ACC112 (cell line): ENCODE measurements around the gene PTGIS.
A peak's percentile ranks its signal among the peaks of the same experiment; 100 is the strongest.

Experiments used
- H2AFZ ChIP-seq: fragments of 200-600 bp; sonication (generic); one replicate; pipeline ENCODE4 v1.6.0; 2017; ENCODE audit warnings: antibody characterized with exemption, low read length; ENCODE audit not compliant: unreplicated experiment
- H3K27ac ChIP-seq: fragments of 200-600 bp; sonication (generic); 2 replicates; pipeline ENCODE4 v1.5.1; 2014; ENCODE audit warnings: low read depth, mild to moderate bottlenecking, antibody characterized with exemption, low read length, moderate library complexity
- H3K27me3 ChIP-seq: fragments of 200-600 bp; sonication (generic); 2 replicates; pipeline ENCODE4 v1.6.1; 2014; ENCODE audit warnings: mild to moderate bottlenecking, antibody characterized with exemption, low read length, moderate library complexity, mixed read lengths; ENCODE audit not compliant: insufficient read depth
- H3K36me3 ChIP-seq: fragments of 200-600 bp; sonication (generic); 2 replicates; pipeline ENCODE4 v1.6.1; 2016; ENCODE audit warnings: mild to moderate bottlenecking, antibody characterized with exemption, low read length, moderate library complexity, mixed read lengths; ENCODE audit not compliant: insufficient read depth
- H3K4me1 ChIP-seq: fragments of 200-600 bp; sonication (generic); one replicate; pipeline ENCODE4 v1.6.1; 2016; ENCODE audit warnings: low read length, mixed read lengths; ENCODE audit not compliant: insufficient read depth, unreplicated experiment, control insufficient read depth
- H3K4me3 ChIP-seq: fragments of 200-600 bp; sonication (generic); 2 replicates; pipeline ENCODE4 v1.5.1; 2014; ENCODE audit warnings: mild to moderate bottlenecking, low read depth, low read length
- H3K79me2 ChIP-seq: fragments of 200-600 bp; sonication (generic); one replicate; pipeline ENCODE4 v1.6.0; 2016; ENCODE audit warnings: low read length; ENCODE audit not compliant: control insufficient read depth, unreplicated experiment, insufficient read depth

The PTGIS gene

GRCh38 chr20:49608752-49609670 lies 41.1 kb upstream of the PTGIS start:
- Histone ChIP-seq H3K27ac (no peak overlapping the region), H3K36me3 (no peaks in the 10 kb centered on the region), H3K4me1 (peaks cover 11% of the 10 kb centered on the region), H2AFZ (no peak overlapping the region), H3K27me3 (no peaks in the 10 kb centered on the region), H3K79me2 (no peaks in the 10 kb centered on the region), H3K4me3 (no peak overlapping the region)

- H3K79me2 ChIP-seq: no peaks in the 10 kb centered on the region
- H3K4me1 ChIP-seq: peaks cover 11% of the 10 kb centered on the region
- H3K27ac ChIP-seq: no peak overlapping the region
- H3K36me3 ChIP-seq: no peaks in the 10 kb centered on the region
- H3K4me3 ChIP-seq: no peak overlapping the region
- H3K27me3 ChIP-seq: no peaks in the 10 kb centered on the region
- H2AFZ ChIP-seq: no peak overlapping the region
These were observed 39.6 kb upstream of the PTGIS start for GRCh38 chr20:49607568-49607967.

DNA sequence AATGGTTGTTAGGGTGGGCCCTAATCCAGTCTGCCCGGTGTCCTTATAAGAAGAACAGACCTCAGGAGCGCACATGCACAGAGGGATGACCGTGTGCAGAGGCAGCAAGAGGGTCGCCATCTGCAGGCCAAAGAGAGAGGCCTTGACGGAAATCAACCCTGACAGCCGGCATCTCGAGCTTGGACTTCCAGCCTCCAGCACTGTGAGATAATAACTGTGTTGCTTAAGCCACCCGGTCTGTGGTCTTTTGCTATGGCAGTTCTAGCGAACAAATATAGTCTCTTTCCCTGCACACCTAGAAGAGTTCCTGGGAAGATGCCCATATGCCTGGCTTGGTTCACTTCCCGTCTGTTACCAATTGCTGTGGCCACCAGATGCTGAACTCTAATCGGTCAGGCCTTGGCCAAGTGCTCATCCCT lies 35.3 kb upstream of the PTGIS start:
- no peaks in the 10 kb centered on the region for H3K36me3 ChIP-seq
- H3K4me3 ChIP-seq: no peak overlapping the region
- no peaks in the 10 kb centered on the region for H3K79me2 ChIP-seq
- no peak overlapping the region for H3K27ac ChIP-seq
- H3K27me3 ChIP-seq: no peaks in the 10 kb centered on the region
- H2AFZ ChIP-seq: no peak overlapping the region
- peaks cover 11% of the 10 kb centered on the region for H3K4me1 ChIP-seq

DNA sequence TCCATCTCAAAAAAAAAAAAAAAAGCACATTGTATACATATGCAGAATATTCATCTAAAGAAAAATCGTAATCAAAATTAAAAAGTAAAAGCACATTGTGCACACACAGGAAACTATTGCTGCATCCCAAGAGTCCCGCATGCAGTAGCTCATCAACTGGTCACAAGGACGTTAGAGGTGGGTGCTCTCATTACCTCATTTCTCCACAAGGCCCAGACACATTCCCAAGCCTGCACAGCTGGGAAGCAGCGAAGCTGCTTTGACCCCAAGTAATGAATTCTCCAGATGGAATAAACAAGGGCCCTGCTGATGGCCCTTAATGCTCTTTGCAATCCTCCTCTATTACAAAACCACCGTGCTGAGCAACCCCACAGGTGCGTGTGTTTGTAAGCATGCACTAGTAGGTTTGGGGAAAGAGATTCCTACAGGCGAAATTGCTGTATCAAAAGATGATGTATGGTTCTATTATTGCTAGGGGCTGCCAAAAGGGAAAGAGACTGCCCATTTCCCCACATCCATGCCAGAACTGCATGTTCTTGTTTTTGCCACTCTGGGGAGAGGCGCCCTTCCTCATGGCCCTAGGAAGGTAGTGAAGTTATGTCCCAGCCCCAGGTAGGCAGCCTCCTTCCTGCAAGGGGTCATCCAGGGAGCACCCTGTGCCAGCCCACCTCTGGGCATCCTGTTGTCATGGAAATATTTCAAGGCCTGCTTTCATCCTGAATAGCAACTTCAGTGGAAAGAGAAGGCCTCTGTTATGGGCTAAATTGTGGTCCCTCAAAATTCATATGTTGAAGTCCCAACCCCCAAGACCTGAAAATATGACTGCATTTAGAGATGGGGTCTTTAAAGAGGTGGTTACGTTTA lies 34.6 kb upstream of the PTGIS start:
- no peak overlapping the region for H3K4me3 ChIP-seq
- no peaks in the 10 kb centered on the region for H3K36me3 ChIP-seq
- H3K4me1 ChIP-seq: peaks cover 11% of the 10 kb centered on the region
- H3K27ac ChIP-seq: no peak overlapping the region
- H3K27me3 ChIP-seq: no peaks in the 10 kb centered on the region
- no peaks in the 10 kb centered on the region for H3K79me2 ChIP-seq
- no peak overlapping the region for H2AFZ ChIP-seq

DNA sequence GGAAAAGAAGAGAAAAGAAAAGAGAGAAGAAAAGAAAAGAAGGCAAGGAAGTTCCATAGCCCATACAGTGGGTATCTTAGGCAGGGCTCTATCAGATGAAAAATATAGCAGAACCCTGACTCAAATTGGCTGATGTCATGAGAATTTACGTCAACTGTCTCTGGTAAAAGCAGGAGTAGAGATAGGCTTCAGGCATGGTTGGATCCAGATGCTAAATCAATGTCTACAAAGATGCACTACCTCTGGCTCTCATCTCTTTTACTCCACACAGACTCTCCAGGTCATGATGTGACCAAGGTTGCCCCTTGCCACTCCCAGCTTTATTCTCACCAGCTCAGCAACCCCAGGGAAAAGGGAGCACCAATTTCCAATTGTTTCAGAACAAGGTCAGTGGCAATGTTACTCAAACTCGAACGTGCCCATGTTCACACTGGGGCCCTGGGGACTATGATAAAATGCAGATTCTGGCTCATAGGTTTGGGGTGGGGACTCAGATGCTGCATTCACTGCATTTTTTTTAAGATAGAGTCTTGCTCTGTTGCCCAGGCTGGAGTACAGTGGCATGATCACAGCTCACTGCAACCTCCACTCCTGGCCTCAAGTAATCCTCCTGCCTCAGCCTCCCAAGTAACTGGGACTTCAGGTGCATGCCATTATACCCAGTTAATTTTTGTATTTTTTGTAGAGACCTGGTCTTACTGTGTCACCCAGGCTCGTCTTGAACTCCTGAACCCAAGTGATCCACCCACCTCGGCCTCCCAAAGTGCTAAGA lies 33.4 kb upstream of the PTGIS start:
- no peaks in the 10 kb centered on the region for H3K36me3 ChIP-seq
- peaks cover 12% of the 10 kb centered on the region for H3K4me1 ChIP-seq
- no peak overlapping the region for H3K27ac ChIP-seq
- H3K27me3 ChIP-seq: no peaks in the 10 kb centered on the region
- H3K79me2 ChIP-seq: no peaks in the 10 kb centered on the region
- H2AFZ ChIP-seq: no peak overlapping the region
- H3K4me3 ChIP-seq: no peak overlapping the region

DNA sequence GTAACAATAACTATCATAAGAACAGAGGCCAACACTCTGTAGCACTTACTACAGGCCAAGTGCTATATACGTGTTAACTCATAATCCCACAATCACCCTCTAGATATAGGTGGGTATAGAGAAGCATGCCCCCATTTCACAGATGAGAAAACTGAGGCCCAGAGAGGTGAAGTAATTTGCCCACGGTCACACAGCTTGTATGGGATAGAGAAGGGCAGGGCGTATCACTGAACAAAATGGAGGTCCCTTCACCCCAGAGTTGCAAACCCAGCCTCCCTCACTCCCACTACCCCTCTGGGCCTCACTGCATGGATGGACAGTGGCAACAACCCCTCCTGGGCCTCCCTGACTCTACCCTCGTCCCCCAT lies 31.8 kb upstream of the PTGIS start:
- H3K79me2 ChIP-seq: no peaks in the 10 kb centered on the region
- peaks cover 18% of the 10 kb centered on the region for H3K4me1 ChIP-seq
- H3K36me3 ChIP-seq: no peaks in the 10 kb centered on the region
- H3K4me3 ChIP-seq: no peak overlapping the region
- no peak overlapping the region for H3K27ac ChIP-seq
- no peak overlapping the region for H2AFZ ChIP-seq
- H3K27me3 ChIP-seq: no peaks in the 10 kb centered on the region

DNA sequence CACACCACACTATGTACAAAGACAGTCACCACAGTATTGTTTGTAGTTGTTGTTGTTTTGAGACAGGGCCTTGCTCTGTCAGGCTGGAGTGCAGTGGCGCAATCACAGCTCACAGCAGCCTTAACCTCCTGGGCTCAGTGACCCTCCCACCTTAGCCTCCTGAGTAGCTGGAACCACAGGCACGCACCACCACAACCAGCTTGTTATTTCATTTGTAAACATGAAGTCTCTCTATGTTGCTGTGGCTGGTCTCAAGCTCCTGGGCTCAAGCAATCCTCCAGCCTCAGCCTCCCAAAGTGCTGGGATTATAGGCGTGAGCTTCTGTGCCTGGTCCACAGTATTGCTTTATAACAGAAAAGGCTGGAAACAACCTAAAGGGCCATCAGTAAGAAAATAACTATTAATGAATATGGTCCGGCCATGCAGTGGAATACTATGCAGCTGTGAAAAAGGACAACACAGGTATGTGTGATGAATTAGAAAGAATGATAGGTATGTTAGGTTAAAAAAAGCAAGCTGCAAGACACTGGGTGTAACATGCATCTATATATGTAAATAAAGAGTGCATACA lies 30.0 kb upstream of the PTGIS start:
- H3K27ac ChIP-seq: no peak overlapping the region
- H3K79me2 ChIP-seq: no peaks in the 10 kb centered on the region
- H2AFZ ChIP-seq: no peak overlapping the region
- H3K4me3 ChIP-seq: no peak overlapping the region
- no peaks in the 10 kb centered on the region for H3K36me3 ChIP-seq
- peaks cover 25% of the 10 kb centered on the region for H3K4me1 ChIP-seq
- no peaks in the 10 kb centered on the region for H3K27me3 ChIP-seq

DNA sequence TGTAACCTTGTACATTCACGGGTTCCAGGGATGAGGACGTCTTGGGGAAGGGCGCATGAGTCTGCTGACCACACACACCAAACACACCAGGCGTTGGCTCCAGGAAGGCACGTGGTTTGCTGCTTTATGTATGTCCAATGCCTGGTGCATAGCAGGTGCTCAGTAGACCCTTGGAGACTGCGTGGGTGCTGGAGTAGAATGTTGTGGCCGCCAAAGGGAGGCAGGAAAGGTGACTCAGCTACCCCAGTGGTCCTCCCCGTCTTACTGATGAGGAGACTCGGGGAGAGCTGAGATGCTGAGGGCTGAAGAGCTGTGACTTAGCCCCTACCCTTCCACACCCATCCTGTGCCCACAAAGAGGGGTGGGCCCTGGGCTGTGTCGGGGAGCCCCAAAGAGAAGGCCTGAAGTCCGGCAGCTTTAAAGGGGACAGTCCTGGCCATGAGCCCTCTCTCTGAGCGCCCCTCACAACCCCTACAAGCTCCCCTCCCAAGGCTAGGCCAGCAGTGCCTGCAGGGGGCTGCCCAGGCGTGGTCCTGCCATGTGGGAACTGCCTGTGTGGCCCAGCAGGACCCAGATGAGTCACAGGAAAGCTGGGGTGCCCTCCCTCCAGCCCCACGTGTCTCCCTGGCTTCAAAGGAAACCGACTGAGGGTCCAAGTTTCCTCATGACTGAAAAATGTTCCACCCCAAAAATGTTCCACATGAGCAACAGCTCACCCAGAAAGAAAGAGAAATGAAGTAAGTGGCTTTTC lies 28.0 kb upstream of the PTGIS start:
- Histone ChIP-seq H3K4me1 (peaks cover 25% of the 10 kb centered on the region), H2AFZ (no peak overlapping the region), H3K4me3 (no peak overlapping the region), H3K27ac (0 out of 2 replicates have a peak overlapping the region, but pooled peaks have one; percentile 11), H3K36me3 (no peaks in the 10 kb centered on the region), H3K27me3 (no peaks in the 10 kb centered on the region), H3K79me2 (no peaks in the 10 kb centered on the region)

DNA sequence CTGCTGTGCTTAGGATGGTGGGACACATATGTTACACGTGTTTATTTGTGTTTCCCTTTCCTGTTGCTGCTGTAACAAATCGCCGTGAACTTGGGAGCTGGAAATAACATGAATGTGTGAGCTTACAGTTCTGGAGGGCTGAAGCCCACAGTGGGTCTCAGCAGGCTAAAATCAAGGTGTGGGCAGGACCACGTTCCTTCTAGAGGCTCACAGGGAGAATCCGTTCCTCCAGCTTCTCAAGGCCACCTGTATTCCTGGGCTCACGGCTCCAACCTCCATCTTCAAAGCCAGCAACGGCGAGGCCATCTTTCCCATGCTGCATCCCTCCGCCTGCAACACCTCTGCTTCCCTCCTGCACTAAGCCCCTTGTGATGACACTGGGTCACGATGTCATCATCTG lies 27.4 kb upstream of the PTGIS start:
- Histone ChIP-seq H3K27ac (no peak overlapping the region), H3K36me3 (no peaks in the 10 kb centered on the region), H3K79me2 (no peaks in the 10 kb centered on the region), H3K27me3 (no peaks in the 10 kb centered on the region), H3K4me3 (no peak overlapping the region), H2AFZ (no peak overlapping the region), H3K4me1 (peaks cover 25% of the 10 kb centered on the region)
